CD4-positive, CD25-positive, alpha-beta regulatory T cell (primary cell): ENCODE data around the gene PLA2G2F. TPM values are rescaled to one million over a fixed set of nuclear protein-coding genes. Genes with fewer than 3 reads are reported as not detected.

Source experiments
- ATAC-seq, 2 donors: fragments of 150-1000 bp; cut with Tn5 transposase; one replicate each; pipeline ENCODE4 v1.10.0; 2021; ENCODE audit warnings: low read depth in 2 of 2, moderate number of reproducible peaks in 2 of 2, moderate library complexity in 1 of 2
- DNase-seq, 3 donors: peaks; one replicate each; pipeline versions ENCODE4 v3.0.0 to v3.0.0-alpha.2; 2012 to 2022; ENCODE audit warnings: mixed read lengths in 1 of 3
- H3K27ac ChIP-seq: one replicate; pipeline ENCODE4 v1.7.0; 2013; ENCODE audit warnings: mild to moderate bottlenecking, low read length; ENCODE audit not compliant: insufficient read depth, poor library complexity, severe bottlenecking
- H3K27me3 ChIP-seq: one replicate; pipeline ENCODE4 v1.7.0; 2013; ENCODE audit warnings: low read length; ENCODE audit not compliant: control insufficient read depth, insufficient read depth
- H3K36me3 ChIP-seq: one replicate; pipeline ENCODE4 v1.7.0; 2013; ENCODE audit warnings: mild to moderate bottlenecking, low read length, moderate library complexity; ENCODE audit not compliant: control insufficient read depth, insufficient read depth
- H3K4me1 ChIP-seq: 2 replicates; pipeline ENCODE4 v1.7.0; 2013; ENCODE audit warnings: mild to moderate bottlenecking, low read length; ENCODE audit not compliant: insufficient read depth, control insufficient read depth, poor library complexity, severe bottlenecking
- H3K4me3 ChIP-seq: one replicate; pipeline ENCODE4 v1.7.0; 2013; ENCODE audit warnings: low read depth, mild to moderate bottlenecking, low read length, moderate library complexity
- H3K9me3 ChIP-seq, 2 experiments: 1 replicate in 1 of 2; 2 replicates in 1 of 2; pipeline ENCODE4 v1.7.0; 2013; ENCODE audit warnings: low read length in 2 of 2, mild to moderate bottlenecking in 1 of 2, moderate library complexity in 1 of 2; ENCODE audit not compliant: control insufficient read depth in 2 of 2
- H3K27ac Mint-ChIP-seq, 3 donors: one replicate each; pipeline ENCODE4 v1.8.0; 2020 to 2022; ENCODE audit warnings: mild to moderate bottlenecking in 3 of 3, mixed read lengths in 3 of 3, moderate library complexity in 2 of 3
- H3K27me3 Mint-ChIP-seq: one replicate; pipeline ENCODE4 v1.8.0; 2022; ENCODE audit warnings: mild to moderate bottlenecking, mixed read lengths
- H3K36me3 Mint-ChIP-seq: one replicate; pipeline ENCODE4 v1.8.0; 2020; ENCODE audit warnings: mixed read lengths
- H3K4me1 Mint-ChIP-seq, 4 donors: one replicate each; pipeline ENCODE4 v1.8.0; 2020 to 2022; ENCODE audit warnings: mixed read lengths in 4 of 4, mild to moderate bottlenecking in 1 of 4
- H3K4me3 Mint-ChIP-seq, 4 donors: one replicate each; pipeline ENCODE4 v1.8.0; 2020 to 2022; ENCODE audit warnings: mild to moderate bottlenecking in 4 of 4, mixed read lengths in 4 of 4, moderate library complexity in 3 of 4
- H3K9me3 Mint-ChIP-seq, 7 donors: one replicate each; pipeline ENCODE4 v1.8.0; 2020 to 2022; ENCODE audit warnings: mixed read lengths in 7 of 7, mild to moderate bottlenecking in 3 of 7, moderate library complexity in 2 of 7
- polyA plus RNA-seq, 4 donors: library from polyadenylated mRNA; unstranded; fragments of 300-500 nt; fragmentation: Illumina TruSeq; gene quantifications; one replicate each; pipeline ENCODE4 v1.2.3, GENCODE V29; 2021
- total RNA-seq: library from RNA; stranded (reverse); gene quantifications from one replicate; pipeline ENCODE4 v1.2.3, GENCODE V29; 2022

The PLA2G2F gene
- total and polyA plus RNA-seq, 5 donors from 2014 or later, result not detected

DNA sequence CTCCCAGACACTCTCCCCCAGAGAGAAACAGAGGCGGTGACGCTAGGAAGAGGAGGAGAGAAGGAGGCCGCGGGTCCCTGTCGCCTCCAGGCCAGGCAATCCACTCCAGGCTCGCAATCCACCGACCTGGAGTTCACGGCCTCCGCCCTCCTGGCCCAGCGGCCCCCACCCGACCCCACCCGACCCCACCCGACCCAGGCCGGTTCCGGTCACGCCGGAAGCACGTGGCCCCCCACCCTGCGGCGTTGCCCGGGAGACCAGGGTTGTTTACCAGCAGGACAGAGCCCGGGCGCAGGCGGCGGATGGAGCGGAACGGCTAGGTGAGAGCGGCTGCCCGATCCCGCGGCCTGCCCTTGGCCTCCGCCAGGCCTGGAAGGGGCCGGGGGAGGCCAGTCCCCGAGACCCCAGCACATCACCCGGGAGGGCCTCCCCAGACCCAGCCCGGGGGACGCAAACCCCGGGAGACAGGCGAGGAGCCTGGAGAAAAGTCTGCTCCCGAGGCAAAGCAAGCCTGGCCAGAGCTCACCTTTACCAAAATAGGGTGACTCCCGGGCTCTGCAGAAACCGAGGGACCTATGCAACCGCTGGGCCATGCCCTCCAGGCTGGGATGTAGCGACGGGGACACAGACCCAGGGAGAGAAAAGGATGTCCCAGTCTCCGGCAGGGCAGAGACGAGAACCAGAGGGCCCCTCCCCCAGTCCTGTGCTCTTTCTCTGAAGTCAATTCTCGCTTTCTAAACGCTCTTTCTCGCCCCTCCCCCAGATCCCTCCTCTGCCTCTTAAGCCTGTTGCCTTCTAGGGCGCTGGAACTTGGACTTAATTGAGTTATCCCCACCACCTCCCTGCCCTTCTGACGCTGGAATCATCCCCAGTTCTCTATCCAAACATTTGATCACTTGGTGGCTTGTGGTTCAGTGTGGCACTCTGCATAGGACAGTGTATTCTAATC, 47.0 kb downstream of the PLA2G2F start, which contains the start of the genes PLA2G2C and UBXN10:
Gene PLA2G2C (minus strand): TSS at position 685 of the 949 bp plus-strand sequence. CDS start 9,155 bp downstream, outside the sequence.
Gene UBXN10 (plus strand): TSS at position 263 of the 949 bp plus-strand sequence. CDS start 4,466 bp downstream, outside the sequence.
- Histone ChIP-seq H3K27ac (peak within 1 kb of the TSS; percentile 44), H3K4me1 (peaks cover 27% of the 10 kb centered on the region), H3K4me3 (peak within 1 kb of the TSS; percentile 71), H3K27me3 (no peaks in the 10 kb centered on the region), H3K9me3 (no peaks in the 10 kb centered on the region), H3K36me3 (no peaks in the 10 kb centered on the region)
- H3K9me3 Mint-ChIP-seq, result peaks cover 0 to 1% (median 0%) of the 10 kb centered on the region in 7 donors
- peak within 1 kb of the TSS; percentile 83 to 89 (median 86) for H3K4me3 Mint-ChIP-seq
- H3K27me3 Mint-ChIP-seq, result no peaks in the 10 kb centered on the region
- H3K36me3 Mint-ChIP-seq, result no peaks in the 10 kb centered on the region
- H3K4me1 Mint-ChIP-seq, result peaks cover 0 to 48% (median 31%) of the 10 kb centered on the region in 4 donors
- peak within 1 kb of the TSS; percentile 51 to 96 (median 86) for H3K27ac Mint-ChIP-seq
- DNase-seq (peak in 2 of 3 donors; percentile 28 to 76), ATAC-seq (peak; percentile 34 to 35)

DNA sequence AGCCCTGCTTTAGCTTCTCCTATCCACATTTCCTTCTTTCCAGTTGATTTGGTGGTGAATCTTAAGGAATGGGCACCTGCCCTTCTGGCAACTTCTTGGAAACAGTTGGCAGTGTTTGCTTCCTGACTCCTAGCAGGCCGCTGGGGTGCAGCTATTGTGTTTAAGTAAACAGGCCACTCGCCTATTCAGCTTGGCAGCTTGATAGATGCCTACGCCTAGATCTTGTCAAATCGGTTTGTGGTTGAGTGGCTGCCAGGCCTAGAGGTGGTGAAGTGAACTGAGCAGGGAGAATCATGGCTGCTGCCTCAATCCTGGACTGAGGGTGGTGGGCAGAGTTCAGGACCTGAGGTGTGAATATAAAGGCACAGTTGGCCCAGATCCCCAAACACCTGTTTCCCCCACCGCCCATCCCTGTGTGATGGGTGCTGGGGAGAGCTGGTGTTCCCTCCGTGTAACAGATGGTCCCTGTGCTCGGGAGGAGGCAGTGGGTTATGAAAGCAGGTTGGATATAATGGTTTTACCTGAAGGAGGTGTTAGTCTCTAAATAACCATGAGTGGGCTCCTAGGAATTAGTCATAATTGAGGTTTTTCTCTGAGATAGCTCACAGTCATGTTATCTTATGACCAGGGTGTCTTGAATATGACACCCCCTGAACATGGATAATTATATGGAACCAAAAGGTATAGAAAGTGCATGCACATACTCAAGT, 48.1 kb downstream of the PLA2G2F start:
- no peaks in the 10 kb centered on the region for H3K36me3 ChIP-seq
- ATAC-seq (peak in 1 of 2 donors; percentile 14), DNase-seq (peak in 1 of 3 donors; percentile 39)
- peaks cover 8% of the 10 kb centered on the region for H3K27me3 Mint-ChIP-seq
- H3K9me3 ChIP-seq, result no peaks in the 10 kb centered on the region
- peak overlapping the region; percentile 83 to 89 (median 86) for H3K4me3 Mint-ChIP-seq
- H3K36me3 Mint-ChIP-seq, result no peaks in the 10 kb centered on the region
- peaks cover 0 to 48% (median 31%) of the 10 kb centered on the region in 4 donors for H3K4me1 Mint-ChIP-seq
- H3K9me3 Mint-ChIP-seq, result peaks cover 0 to 1% (median 0%) of the 10 kb centered on the region in 7 donors
- H3K27ac Mint-ChIP-seq, result peak overlapping the region; percentile 17 to 93 (median 65)
- no peak overlapping the region for H3K27ac ChIP-seq
- no peaks in the 10 kb centered on the region for H3K27me3 ChIP-seq
- H3K4me3 ChIP-seq, result peak overlapping the region; percentile 24
- peaks cover 27% of the 10 kb centered on the region for H3K4me1 ChIP-seq

DNA sequence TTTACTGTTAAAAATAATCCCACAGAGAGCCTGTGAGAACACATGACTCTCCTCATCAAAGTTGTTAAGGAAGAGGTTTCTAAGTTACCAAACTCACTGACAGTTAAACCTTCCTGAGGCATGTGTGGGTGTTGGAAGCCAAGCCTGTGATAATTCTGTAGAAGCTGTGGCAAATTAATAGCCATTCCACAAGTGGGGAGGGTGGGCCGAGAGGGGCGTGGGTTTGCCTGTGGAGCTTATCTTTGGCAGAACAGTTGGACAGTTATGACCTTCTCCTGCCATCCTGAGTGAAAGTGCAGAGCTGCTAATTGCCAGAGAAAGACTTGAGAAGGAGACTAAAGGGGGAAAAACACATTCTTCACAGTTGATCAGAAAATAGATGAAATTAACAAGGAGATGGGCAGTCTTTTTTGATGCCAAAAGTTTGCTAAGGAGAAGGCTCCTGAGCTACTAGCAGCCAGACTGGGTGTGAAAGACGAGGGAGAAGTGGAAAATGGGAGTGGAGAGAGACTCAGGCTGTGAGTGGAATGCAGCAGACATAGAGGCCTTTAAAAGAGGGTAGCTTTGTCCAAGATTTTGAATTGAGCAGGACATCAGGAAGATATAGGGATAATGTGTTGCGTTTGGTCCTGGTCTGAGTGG, 48.8 kb downstream of the PLA2G2F start:
- peaks cover 27% of the 10 kb centered on the region for H3K4me1 ChIP-seq
- H3K4me3 Mint-ChIP-seq, result peak overlapping the region in 2 of 4 donors; percentile 7 to 54
- H3K36me3 ChIP-seq, result no peaks in the 10 kb centered on the region
- H3K9me3 ChIP-seq, result no peaks in the 10 kb centered on the region
- ATAC-seq, result no peak
- H3K36me3 Mint-ChIP-seq, result no peaks in the 10 kb centered on the region
- DNase-seq, result no peak
- peaks cover 8% of the 10 kb centered on the region for H3K27me3 Mint-ChIP-seq
- H3K9me3 Mint-ChIP-seq, result peaks cover 0 to 1% (median 0%) of the 10 kb centered on the region in 7 donors
- no peak overlapping the region for H3K4me3 ChIP-seq
- H3K27me3 ChIP-seq, result no peaks in the 10 kb centered on the region
- no peak overlapping the region for H3K27ac ChIP-seq
- H3K27ac Mint-ChIP-seq, result no peak overlapping the region
- H3K4me1 Mint-ChIP-seq, result peaks cover 0 to 48% (median 31%) of the 10 kb centered on the region in 4 donors

DNA sequence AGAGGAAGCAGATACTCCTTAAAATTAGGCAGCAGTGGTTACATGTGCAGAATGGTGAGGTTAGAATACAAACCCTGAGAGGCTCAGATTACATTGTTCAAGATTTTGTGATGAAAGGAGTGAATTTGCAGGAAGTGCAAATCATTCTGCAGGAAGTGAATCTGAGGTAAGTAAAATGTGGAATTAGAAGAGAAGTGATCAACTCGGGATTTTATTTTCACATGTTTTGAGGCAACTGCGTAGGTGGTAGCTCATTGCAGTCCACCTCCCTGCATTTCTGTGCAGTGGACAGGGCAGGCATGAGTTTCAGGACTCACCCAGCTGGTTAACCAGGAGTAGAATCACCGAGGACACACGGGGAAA, 49.3 kb downstream of the PLA2G2F start:
- H3K4me3 ChIP-seq, result no peak overlapping the region
- H3K27ac ChIP-seq, result no peak overlapping the region
- Mint-ChIP-seq H3K36me3 (no peaks in the 10 kb centered on the region), H3K27me3 (peaks cover 8% of the 10 kb centered on the region), H3K9me3 (peaks cover 0 to 1% (median 0%) of the 10 kb centered on the region in 7 donors), H3K4me3 (peak overlapping the region in 1 of 4 donors; percentile 7), H3K27ac (no peak overlapping the region), H3K4me1 (peaks cover 0 to 47% (median 30%) of the 10 kb centered on the region in 4 donors)
- ATAC-seq (no peak), DNase-seq (no peak)
- no peaks in the 10 kb centered on the region for H3K36me3 ChIP-seq
- H3K27me3 ChIP-seq, result no peaks in the 10 kb centered on the region
- H3K9me3 ChIP-seq, result no peaks in the 10 kb centered on the region
- peaks cover 27% of the 10 kb centered on the region for H3K4me1 ChIP-seq

DNA sequence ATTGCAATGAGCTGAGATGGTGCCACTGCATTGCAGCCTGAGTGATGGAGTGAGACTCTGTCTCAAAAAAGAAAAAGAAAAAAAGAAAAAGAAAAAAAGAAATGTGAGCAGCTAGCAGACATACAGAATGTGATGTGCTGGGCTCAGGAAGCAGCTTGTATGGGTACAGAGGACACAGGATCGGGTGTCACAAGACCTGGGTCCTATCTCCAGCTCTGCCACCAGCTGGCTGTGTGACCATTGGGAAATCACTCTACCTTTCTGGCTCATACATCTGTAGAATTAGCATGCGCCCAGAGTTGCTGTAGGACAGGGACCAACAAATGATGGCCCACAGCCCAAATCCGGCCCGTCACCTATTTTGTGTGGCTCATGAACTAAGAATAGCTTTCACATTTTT, 50.5 kb downstream of the PLA2G2F start:
- no peak for ATAC-seq
- no peak overlapping the region for H3K27ac Mint-ChIP-seq
- Histone ChIP-seq H3K27ac (no peak overlapping the region), H3K4me1 (peaks cover 26% of the 10 kb centered on the region), H3K9me3 (no peaks in the 10 kb centered on the region), H3K36me3 (no peaks in the 10 kb centered on the region), H3K27me3 (no peaks in the 10 kb centered on the region), H3K4me3 (no peak overlapping the region)
- H3K9me3 Mint-ChIP-seq, result no peaks in the 10 kb centered on the region
- no peak for DNase-seq
- peaks cover 8% of the 10 kb centered on the region for H3K27me3 Mint-ChIP-seq
- H3K4me1 Mint-ChIP-seq, result peaks cover 0 to 35% (median 24%) of the 10 kb centered on the region in 4 donors
- no peaks in the 10 kb centered on the region for H3K36me3 Mint-ChIP-seq
- H3K4me3 Mint-ChIP-seq, result no peak overlapping the region

DNA sequence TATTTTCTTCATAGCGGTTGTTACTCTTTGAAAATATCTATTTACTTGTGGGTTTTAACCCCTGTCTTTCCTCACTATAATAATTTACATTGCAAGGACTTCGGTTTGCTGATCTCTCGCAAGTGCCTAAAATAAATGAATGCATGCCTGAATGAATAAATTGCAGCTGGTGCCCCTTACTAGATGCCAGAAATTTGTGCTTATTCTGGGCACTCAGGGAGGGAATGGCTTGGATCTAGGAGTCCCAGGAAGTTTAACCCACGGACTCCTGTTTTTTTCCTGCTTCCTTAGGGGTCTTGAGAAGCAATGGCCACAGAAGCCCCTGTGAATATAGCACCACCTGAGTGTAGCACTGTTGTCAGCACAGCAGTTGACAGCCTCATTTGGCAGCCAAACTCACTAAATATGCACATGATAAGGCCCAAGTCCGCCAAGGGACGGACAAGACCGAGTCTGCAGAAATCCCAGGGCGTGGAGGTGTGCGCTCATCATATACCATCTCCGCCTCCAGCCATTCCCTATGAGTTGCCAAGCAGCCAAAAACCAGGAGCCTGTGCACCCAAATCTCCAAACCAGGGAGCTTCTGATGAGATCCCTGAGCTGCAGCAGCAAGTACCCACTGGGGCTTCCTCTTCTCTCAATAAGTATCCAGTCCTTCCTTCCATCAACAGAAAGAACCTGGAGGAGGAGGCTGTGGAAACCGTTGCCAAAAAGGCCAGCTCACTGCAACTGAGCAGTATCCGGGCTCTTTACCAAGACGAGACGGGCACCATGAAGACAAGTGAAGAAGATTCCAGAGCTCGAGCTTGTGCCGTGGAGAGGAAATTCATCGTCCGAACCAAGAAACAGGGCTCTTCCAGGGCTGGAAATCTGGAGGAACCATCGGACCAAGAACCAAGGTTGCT, 51.4 kb downstream of the PLA2G2F start:
- Histone ChIP-seq H3K4me3 (no peak overlapping the region), H3K4me1 (peaks cover 18% of the 10 kb centered on the region), H3K36me3 (no peaks in the 10 kb centered on the region), H3K27ac (no peak overlapping the region), H3K27me3 (no peaks in the 10 kb centered on the region), H3K9me3 (no peaks in the 10 kb centered on the region)
- H3K4me1 Mint-ChIP-seq, result peaks cover 0 to 26% (median 19%) of the 10 kb centered on the region in 4 donors
- H3K27ac Mint-ChIP-seq, result no peak overlapping the region
- peaks cover 8% of the 10 kb centered on the region for H3K27me3 Mint-ChIP-seq
- no peak overlapping the region for H3K4me3 Mint-ChIP-seq
- H3K36me3 Mint-ChIP-seq, result no peaks in the 10 kb centered on the region
- no peak for DNase-seq
- no peak for ATAC-seq
- no peaks in the 10 kb centered on the region for H3K9me3 Mint-ChIP-seq
